RWPE1 (cell line): ENCODE measurements around the gene TEX2.
A peak's percentile ranks its signal among the peaks of the same experiment; 100 is the strongest.

Experiments used
- CTCF ChIA-PET: fragments of 350-600 bp; sonication (Branson Sonifier 250); formaldehyde crosslinking; extraction: SDS; loops from one replicate; lab custom pipeline; 2021; lab: Yijun Ruan, JAX
- POLR2A ChIA-PET: fragments of 400-600 bp; formaldehyde crosslinking; extraction: SDS; loops from one replicate; lab custom pipeline; 2020; ENCODE audit warnings: antibody characterized with exemption; ENCODE audit not compliant: low non-redundant PET; lab: Yijun Ruan, JAX
- DNase-seq: peaks from one replicate; pipeline ENCODE4 v3.0.0; 2012; ENCODE audit warnings: low spot score
- H3K27ac ChIP-seq: fragments of 450-650 bp; 2 replicates; pipeline ENCODE4 v1.5.1; 2017
- CTCF ChIP-seq: fragments of 450-650 bp; conservative IDR thresholded peaks from 2 replicates; pipeline ENCODE4 v1.5.1; 2017; ENCODE audit warnings: low read depth, mild to moderate bottlenecking

Gene TEX2

DNA sequence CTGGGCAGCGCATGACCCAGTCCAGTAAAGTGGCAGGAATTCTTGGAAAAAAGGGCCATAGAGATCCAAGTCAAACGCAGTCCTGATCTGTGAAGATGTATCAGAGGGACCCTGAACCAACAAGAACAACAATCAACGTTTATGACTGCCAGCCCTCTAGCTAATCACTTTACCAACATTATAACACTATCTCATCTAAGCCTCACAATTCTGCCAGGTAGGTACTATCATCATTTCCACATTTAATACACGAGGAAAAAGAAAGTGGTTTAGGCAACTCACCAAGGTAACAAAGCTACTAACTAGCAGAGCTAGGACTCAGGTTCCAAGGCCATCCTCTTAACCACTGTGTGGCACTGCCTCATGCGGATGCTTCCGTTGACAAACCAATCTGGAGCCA lies 28.1 kb downstream of the TEX2 start:
- DNase-seq = no peak
- POLR2A ChIA-PET = no interaction called here
- H3K27ac ChIP-seq = no peak overlapping the region
- CTCF ChIA-PET = interaction anchor here (0.7 kb wide), 1 partner anchor 147 kb away, joined by 3 read pairs; no protein-coding TSS in a partner anchor
- TF ChIP-seq CTCF = no peak

DNA sequence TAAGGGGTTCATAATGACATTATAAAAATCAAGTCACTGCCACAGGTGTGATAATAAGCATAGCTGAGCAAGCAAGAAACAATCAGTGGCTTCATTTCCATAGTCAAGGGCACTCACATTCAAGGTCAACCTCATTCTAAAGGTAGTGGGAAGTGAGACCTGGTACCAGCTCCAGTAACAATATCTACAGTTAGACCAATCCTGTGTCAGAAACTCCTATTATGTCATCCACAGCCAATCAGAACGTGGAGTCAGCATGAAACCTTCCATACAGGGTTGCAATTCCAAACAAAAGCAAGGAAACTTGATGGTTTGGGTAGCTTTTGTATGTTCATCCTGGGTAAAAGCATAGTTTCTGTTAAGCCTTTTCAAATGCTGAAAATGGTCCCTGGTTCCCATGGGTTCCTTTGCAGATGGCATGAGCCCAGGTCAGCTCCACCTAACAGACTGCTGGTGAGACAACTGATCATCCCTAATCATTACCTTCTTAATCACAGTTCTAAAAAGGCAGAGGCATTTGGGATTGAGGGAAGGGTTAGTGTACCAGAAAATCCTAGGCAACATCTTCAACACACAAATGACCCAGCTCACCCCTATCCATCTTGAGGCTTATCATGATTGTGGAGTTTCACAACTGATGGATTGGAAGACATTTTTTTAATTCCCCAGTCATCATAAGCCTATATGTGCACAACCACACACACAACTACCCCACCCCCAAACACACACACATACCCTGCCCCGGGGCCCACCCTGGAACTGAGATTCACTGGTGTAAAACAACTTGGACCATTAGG lies 30.4 kb downstream of the TEX2 start:
- ChIA-PET CTCF (no interaction called here), POLR2A (no interaction called here)
- DNase-seq = no peak
- peak overlapping the region; percentile 60 for H3K27ac ChIP-seq
- no peak for TF ChIP-seq CTCF

- CTCF ChIA-PET = interaction anchor here (1.1 kb wide), 1 partner anchor 31 kb away, joined by 4 read pairs; the partner anchor contains the start of gene TEX2
- TF ChIP-seq CTCF = no peak
- H3K27ac ChIP-seq = peak overlapping the region; percentile 100
- DNase-seq = no peak
- POLR2A ChIA-PET = no interaction called here
Observed at GRCh38 chr17:64231567-64232141, 31.4 kb downstream of the TEX2 start.

DNA sequence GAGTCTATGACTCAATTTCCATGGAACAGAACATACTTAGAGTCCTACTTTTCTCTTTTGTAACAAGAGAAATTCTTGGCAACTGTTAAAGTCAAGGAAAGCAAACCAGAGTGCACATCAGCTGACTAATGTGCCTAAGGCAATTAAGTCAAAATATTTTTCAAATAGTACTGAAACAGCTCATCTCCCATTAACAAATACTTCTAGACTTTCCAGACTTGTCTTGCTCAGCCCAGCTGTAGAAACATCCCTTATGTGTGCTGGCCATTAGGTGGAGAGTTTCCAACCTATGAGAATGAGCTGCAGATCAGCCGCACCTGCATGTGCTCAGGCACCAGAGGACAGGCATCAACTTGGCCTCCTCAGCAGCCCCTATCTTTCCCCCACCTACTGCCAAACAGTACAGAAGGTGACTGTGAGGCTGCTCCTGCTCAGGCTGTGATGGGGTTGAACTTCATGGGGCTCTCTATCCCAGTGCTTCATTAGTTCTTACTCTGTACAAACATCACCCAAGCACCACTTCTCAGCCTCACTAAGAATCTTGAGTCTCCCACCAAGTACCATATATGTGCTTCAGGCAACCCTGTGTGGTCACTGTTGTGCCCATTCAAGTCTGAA lies 32.2 kb downstream of the TEX2 start:
- DNase-seq = peak; percentile 85
- POLR2A ChIA-PET = no interaction called here
- CTCF ChIA-PET = interaction anchor here (1.0 to 1.1 kb wide), 2 partner anchors 9 to 32 kb away, joined by 4 read pairs; partner anchors contain the start of gene TEX2
- no peak for TF ChIP-seq CTCF
- peak overlapping the region; percentile 100 for H3K27ac ChIP-seq

DNA sequence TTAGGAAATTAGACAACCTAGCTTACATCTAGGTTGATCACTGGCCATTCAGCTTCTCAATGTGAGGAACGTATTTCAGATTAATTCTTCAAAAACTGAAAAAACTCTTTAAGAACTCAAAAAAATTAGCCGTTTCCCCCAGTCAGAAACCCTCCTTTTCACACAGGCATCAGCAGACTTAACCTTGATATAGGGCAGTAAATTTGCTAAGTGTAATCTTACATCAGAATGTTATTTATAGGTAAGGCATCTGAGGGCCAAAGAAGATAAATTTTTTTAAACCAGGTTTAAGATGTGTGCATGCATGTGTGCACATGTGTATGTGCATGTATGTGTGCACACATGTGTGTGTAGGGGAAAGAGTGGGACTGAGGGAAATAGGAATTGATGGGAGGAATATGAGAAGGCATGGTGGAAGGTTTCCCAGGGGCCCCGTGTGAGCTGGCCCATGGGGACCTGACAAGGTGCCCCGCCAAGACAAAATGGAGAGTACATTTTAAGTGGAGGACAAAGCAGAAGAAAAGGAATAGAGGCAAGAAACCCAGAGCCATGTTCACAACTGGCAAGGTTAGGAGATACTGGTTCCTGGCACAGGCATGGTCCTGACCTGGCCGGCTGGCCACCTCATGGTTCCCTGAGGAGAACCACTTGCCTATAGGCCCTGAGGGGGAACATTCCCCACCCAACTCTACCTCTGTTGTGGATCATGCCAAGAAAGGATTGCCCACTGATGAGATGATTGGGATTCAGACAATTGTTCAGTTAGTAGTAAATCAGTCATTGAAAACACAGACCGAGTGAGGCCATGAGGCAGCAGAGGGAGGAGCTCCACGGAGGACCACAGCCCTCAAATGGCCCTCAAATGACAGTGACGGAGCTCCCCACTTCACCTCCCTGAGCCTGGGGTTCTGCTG lies 33.0 kb downstream of the TEX2 start:
- POLR2A ChIA-PET = no interaction called here
- TF ChIP-seq CTCF = no peak
- DNase-seq = no peak
- H3K27ac ChIP-seq = peak overlapping the region; percentile 100
- CTCF ChIA-PET = interaction anchor here (0.5 to 1.1 kb wide), 5 partner anchors 9 to 72 kb away, joined by 3 to 6 read pairs (median 4); partner anchors contain the start of gene TEX2
